B cell (primary cell): Measurements from ENCODE around the gene TRABD2A. TPM values are rescaled to one million over a fixed set of nuclear protein-coding genes. Genes with fewer than 3 reads are reported as not detected.

Source experiments
- ATAC-seq: fragments of 200-7000 bp; cut with Tn5 transposase; one replicate; pipeline ENCODE4 v1.10.0; 2021; ENCODE audit warnings: low read depth, mild to moderate bottlenecking, moderate number of reproducible peaks, moderate library complexity
- CTCF ChIA-PET: fragments of 350-600 bp; sonication (Branson Sonifier 250); formaldehyde crosslinking; loops from one replicate; lab custom pipeline; 2021; ENCODE audit warnings: antibody characterized with exemption, inconsistent platforms; lab: Charles Lee
- POLR2A ChIA-PET: fragments of 350-600 bp; sonication (Branson Sonifier 250); formaldehyde crosslinking; loops from one replicate; lab custom pipeline; 2021; ENCODE audit warnings: antibody characterized with exemption; lab: Charles Lee
- DNase-seq: peaks from one replicate; pipeline ENCODE4 v3.0.0; 2013
- H2AFZ ChIP-seq: 2 replicates; pipeline ENCODE4 v1.6.1; 2012; ENCODE audit warnings: mild to moderate bottlenecking, low read depth, low read length; ENCODE audit not compliant: insufficient read depth, poor library complexity, severe bottlenecking
- H3K27ac ChIP-seq, 2 donors: 1 replicate in 1 of 2; 2 replicates in 1 of 2; pipeline ENCODE4 v1.5.1; 2012 to 2013; ENCODE audit warnings: low read length in 2 of 2, mild to moderate bottlenecking in 2 of 2, moderate library complexity in 1 of 2
- H3K27me3 ChIP-seq, 4 experiments: fragments of 200-600 bp in 1 of 4; sonication (generic) in 1 of 4; replicated peaks in 1 of 4; 1 replicate in 2 of 4; 2 replicates in 2 of 4; pipeline versions ENCODE4 v1.6.1 to v1.7.0; 2013 to 2016; ENCODE audit warnings: low read length in 3 of 4, mild to moderate bottlenecking in 2 of 4, mixed read lengths in 1 of 4, moderate library complexity in 1 of 4; ENCODE audit not compliant: insufficient read depth in 4 of 4, control insufficient read depth in 3 of 4; ENCODE audit errors: control extremely low read depth in 1 of 4
- H3K36me3 ChIP-seq, 2 experiments: replicated peaks in 1 of 2; 1 replicate in 1 of 2; 2 replicates in 1 of 2; pipeline versions ENCODE4 v1.6.1 to v1.7.1; 2013; ENCODE audit warnings: low read length in 1 of 2; ENCODE audit not compliant: insufficient read depth in 2 of 2, control insufficient read depth in 1 of 2; ENCODE audit errors: control extremely low read depth in 1 of 2, extremely low read depth in 1 of 2
- H3K4me1 ChIP-seq, 2 donors: fragments of 200-600 bp in 1 of 2; sonication (generic) in 1 of 2; 1 replicate in 1 of 2; 2 replicates in 1 of 2; pipeline versions ENCODE4 v1.5.1 to v1.6.1; 2013 to 2017; ENCODE audit warnings: low read length in 2 of 2; ENCODE audit not compliant: control insufficient read depth in 2 of 2, insufficient read depth in 2 of 2
- H3K4me2 ChIP-seq: replicated peaks from 2 replicates; pipeline ENCODE3; 2012; ENCODE audit warnings: mild to moderate bottlenecking, low read depth, low read length; ENCODE audit not compliant: poor library complexity, severe bottlenecking
- H3K4me3 ChIP-seq, 5 experiments: fragments of 200-600 bp in 1 of 5; sonication (generic) in 1 of 5; 1 replicate in 3 of 5; 2 replicates in 2 of 5; pipeline versions ENCODE4 v1.5.1 to v1.7.0; 2011 to 2016; ENCODE audit warnings: low read length in 4 of 5, mild to moderate bottlenecking in 4 of 5, low read depth in 2 of 5, control low read depth in 1 of 5, moderate library complexity in 1 of 5; ENCODE audit not compliant: insufficient read depth in 1 of 5; ENCODE audit errors: control extremely low read depth in 1 of 5, extremely low read depth in 1 of 5
- H3K79me2 ChIP-seq: fragments of 200-600 bp; sonication (generic); one replicate; pipeline ENCODE4 v1.6.0; 2016; ENCODE audit warnings: low read length; ENCODE audit not compliant: control insufficient read depth, insufficient read depth
- H3K9ac ChIP-seq: fragments of 200-600 bp; sonication (generic); 2 replicates; pipeline ENCODE4 v1.6.1; 2017; ENCODE audit warnings: mild to moderate bottlenecking, low read length, moderate library complexity
- H3K9me3 ChIP-seq, 3 donors: one replicate each; pipeline versions ENCODE4 v1.6.1 to v1.7.1; 2013; ENCODE audit warnings: low read length in 2 of 3; ENCODE audit not compliant: control insufficient read depth in 2 of 3, insufficient read depth in 1 of 3; ENCODE audit errors: control extremely low read depth in 1 of 3
- H4K20me1 ChIP-seq: 2 replicates; pipeline ENCODE4 v1.6.0; 2012; ENCODE audit warnings: mild to moderate bottlenecking, low read length; ENCODE audit not compliant: insufficient read depth, control insufficient read depth, poor library complexity, severe bottlenecking
- H3K27ac Mint-ChIP-seq: one replicate; pipeline ENCODE4 v1.8.0; 2021; ENCODE audit warnings: mixed read lengths
- H3K27me3 Mint-ChIP-seq: one replicate; pipeline ENCODE4 v1.8.0; 2021; ENCODE audit warnings: mixed read lengths
- H3K4me1 Mint-ChIP-seq: one replicate; pipeline ENCODE4 v1.8.0; 2021; ENCODE audit warnings: mixed read lengths
- H3K4me3 Mint-ChIP-seq: one replicate; pipeline ENCODE4 v1.8.0; 2021; ENCODE audit warnings: mixed read lengths
- H3K9me3 Mint-ChIP-seq: one replicate; pipeline ENCODE4 v1.8.0; 2022; ENCODE audit warnings: mixed read lengths; ENCODE audit not compliant: insufficient read depth
- EZH2 ChIP-seq: IDR thresholded peaks from 2 replicates; pipeline ENCODE4 v1.6.1; 2012; ENCODE audit warnings: borderline replicate concordance, low read depth, mild to moderate bottlenecking, moderate library complexity, low read length; ENCODE audit not compliant: insufficient read depth, poor library complexity, severe bottlenecking
- WGBS: methylation state at CpG from one replicate; pipeline ENCODE4 v1.1.5; 2013; ENCODE audit warnings: missing lambda C conversion rate; ENCODE audit not compliant: insufficient coverage; 5-methylcytosine and 5-hydroxymethylcytosine counted together
- intact Hi-C: fragments of 100-400 bp; cut with micrococcal nuclease; formaldehyde crosslinking; loops from one replicate; pipeline ENCODE4 v1.10.0; 2022
- polyA plus RNA-seq: library from polyadenylated mRNA; depleted of rRNA; stranded (reverse); fragments of >200 nt; gene quantifications from 2 replicates; pipeline ENCODE4 v1.2.3, GENCODE V29; 2012
- total RNA-seq, 2 donors: library from RNA; stranded (reverse); fragments of 120-200 nt in 1 of 2; gene quantifications; 1 replicate in 1 of 2; 2 replicates in 1 of 2; pipeline versions ENCODE4 v1.2.3 to v1.2.4, GENCODE V29; 2013 to 2022
- TF ChIP-seq, protein P1 (sequence below): fragments of 200-600 bp; IDR thresholded peaks from one replicate; pipeline ENCODE4 v1.8.0; 2022; ENCODE audit warnings: antibody characterized with exemption, mild to moderate bottlenecking

TRABD2A gene
- total and polyA plus RNA-seq, 2 donors (not counting 1 experiment from before 2014, with no cell fraction given) = 10.1 to 11.3 TPM

GRCh38 chr2:84879584-84880394, 1.1 kb downstream of the TRABD2A start:
- no peak for TF ChIP-seq EZH2
- TF ChIP-seq, protein P1, sequence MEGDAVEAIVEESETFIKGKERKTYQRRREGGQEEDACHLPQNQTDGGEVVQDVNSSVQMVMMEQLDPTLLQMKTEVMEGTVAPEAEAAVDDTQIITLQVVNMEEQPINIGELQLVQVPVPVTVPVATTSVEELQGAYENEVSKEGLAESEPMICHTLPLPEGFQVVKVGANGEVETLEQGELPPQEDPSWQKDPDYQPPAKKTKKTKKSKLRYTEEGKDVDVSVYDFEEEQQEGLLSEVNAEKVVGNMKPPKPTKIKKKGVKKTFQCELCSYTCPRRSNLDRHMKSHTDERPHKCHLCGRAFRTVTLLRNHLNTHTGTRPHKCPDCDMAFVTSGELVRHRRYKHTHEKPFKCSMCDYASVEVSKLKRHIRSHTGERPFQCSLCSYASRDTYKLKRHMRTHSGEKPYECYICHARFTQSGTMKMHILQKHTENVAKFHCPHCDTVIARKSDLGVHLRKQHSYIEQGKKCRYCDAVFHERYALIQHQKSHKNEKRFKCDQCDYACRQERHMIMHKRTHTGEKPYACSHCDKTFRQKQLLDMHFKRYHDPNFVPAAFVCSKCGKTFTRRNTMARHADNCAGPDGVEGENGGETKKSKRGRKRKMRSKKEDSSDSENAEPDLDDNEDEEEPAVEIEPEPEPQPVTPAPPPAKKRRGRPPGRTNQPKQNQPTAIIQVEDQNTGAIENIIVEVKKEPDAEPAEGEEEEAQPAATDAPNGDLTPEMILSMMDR = no peak
- POLR2A ChIA-PET = interaction anchor here (0.8 to 3.7 kb wide), 6 partner anchors 9 to 67 kb away, joined by 3 to 47 read pairs (median 7); partner anchors contain the start of gene TMSB10
- no peak overlapping the region for H3K27ac ChIP-seq

More at GRCh38 chr2:84879584-84880394, 1.1 kb downstream of the TRABD2A start:
- ATAC-seq = peak; percentile 59
- no peaks in the 10 kb centered on the region for H3K9me3 Mint-ChIP-seq
- H3K27me3 Mint-ChIP-seq = no peaks in the 10 kb centered on the region
- Histone ChIP-seq H2AFZ (peak overlapping the region; percentile 79), H3K4me1 (peaks cover 16 to 31% of the 10 kb centered on the region in 2 donors), H3K36me3 (no peaks in the 10 kb centered on the region), H3K79me2 (peaks cover 10% of the 10 kb centered on the region), H4K20me1 (no peaks in the 10 kb centered on the region), H3K9ac (peak overlapping the region; percentile 89), H3K9me3 (no peaks in the 10 kb centered on the region), H3K27me3 (no peaks in the 10 kb centered on the region), H3K4me3 (peak overlapping the region; percentile 61 to 98 (median 78)), H3K4me2 (peak overlapping the region; percentile 96)
- peak overlapping the region; percentile 81 for H3K27ac Mint-ChIP-seq
- CTCF ChIA-PET = interaction anchor here (0.6 to 18.2 kb wide), 12 partner anchors 9 to 384 kb away, joined by 3 to 316 read pairs (median 4); partner anchors contain the start of gene TMSB10
- WGBS = 2% methylated on average over 35 of the region's 45 CpGs
- H3K4me3 Mint-ChIP-seq = peak overlapping the region; percentile 84
- intact Hi-C loops = loop anchor here (2.0 to 5.0 kb wide), 2 partner anchors 137 to 421 kb away; partner anchors contain the start of gene SUCLG1
- H3K4me1 Mint-ChIP-seq = peaks cover 36% of the 10 kb centered on the region
- peak; percentile 76 for DNase-seq
